Coronary artery (tissue), 2 donors: ENCODE measurements around the gene HLA-E.
"Not testable (repeated sequence)": the region's sequence is repeated elsewhere in the genome, so short reads cannot be mapped to it uniquely, and the experiment has no call there.

ENCODE experiments used
- DNase-seq: peaks from one replicate; pipeline ENCODE4 v3.0.0-alpha.2; 2017; ENCODE audit warnings: low spot score
- H3K27ac ChIP-seq, 2 donors: fragments of 200-600 bp; sonication (generic); one replicate each; pipeline ENCODE4 v1.5.1; 2016 to 2019
- H3K4me3 ChIP-seq: fragments of 200-600 bp; sonication (generic); 2 replicates; pipeline ENCODE4 v1.5.1; 2016; ENCODE audit warnings: mild to moderate bottlenecking, moderate library complexity
- CTCF ChIP-seq: fragments of 200-600 bp; sonication (generic); IDR thresholded peaks from one replicate; pipeline ENCODE4 v1.5.1; 2019; ENCODE audit warnings: antibody characterized with exemption

The HLA-E gene

DNA sequence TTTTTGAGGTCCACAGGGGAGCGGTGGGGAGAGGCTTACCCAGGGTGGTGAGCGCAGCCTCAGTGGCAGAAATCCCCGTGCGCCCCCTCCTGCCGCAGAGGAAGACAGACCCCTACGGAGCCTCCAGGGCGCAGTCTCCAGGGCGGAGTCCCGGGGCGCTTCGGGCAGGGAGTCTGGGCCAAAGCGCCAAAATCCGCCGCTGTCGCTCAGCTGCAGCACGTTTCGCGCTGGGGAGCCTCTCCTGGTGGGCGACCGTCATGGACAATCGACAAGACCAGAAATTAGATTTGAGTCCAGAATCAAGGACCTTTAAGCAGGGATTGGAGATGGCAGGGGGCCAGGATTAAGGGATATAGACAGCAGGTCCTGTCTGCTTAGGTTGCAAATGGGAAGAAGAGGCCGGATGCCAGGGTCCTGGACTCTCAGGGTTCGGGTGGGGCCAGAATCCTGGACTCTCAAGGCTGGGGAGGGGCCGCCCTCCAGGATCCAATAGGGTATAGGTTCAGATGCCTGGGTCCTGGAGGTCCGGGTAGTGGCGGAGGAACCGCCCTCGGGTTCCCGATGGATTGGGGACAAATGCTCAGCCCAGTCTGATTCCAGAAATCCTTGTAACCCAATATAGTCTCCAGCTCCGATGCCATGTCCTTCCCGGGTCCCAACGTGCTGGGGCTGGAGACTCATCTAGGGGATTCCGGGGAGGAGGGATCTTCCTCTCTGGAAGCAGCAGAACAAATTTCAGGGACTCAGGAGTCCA is 7.9 kb upstream of the HLA-E start:
- TF ChIP-seq CTCF = no peak
- H3K4me3 ChIP-seq = no peak overlapping the region
- no peak for DNase-seq
- H3K27ac ChIP-seq = no peak overlapping the region

DNA sequence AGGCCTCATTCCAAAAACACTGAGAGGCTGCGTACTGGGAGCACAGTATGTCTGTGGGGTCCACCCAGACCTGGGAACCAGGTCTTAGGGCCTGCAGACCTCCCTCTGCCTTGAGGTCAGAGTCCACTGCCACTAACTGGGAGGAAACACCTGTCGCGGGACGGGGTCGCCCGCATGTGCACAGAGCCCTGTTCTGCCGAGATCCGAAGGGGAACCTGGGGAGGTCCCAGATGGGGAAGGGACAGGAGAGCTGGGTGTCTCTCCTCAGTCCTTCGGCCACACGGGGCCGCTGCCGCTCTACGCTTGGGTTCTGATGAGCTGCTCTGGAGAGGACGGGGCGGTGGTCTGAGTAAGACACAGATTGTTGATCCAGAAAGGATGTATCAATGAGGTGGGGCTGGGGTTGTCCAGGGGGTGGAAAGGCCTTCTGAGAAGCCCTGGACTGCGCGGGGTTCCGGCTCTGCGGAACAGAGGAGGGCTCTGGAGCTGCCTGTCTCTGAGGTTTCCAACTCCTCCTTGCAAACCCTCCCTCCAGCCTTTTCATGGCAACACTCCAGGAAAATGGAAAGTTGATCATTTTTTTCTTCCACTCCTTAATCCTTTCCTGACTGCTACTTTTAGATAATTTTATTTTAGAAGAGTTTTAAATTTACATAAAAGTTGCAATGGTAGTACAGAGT is 7.2 kb upstream of the HLA-E start:
- not testable (repeated sequence) for H3K27ac ChIP-seq
- TF ChIP-seq CTCF = peak; percentile 69
- H3K4me3 ChIP-seq = peak overlapping the region; percentile 42
- peak; percentile 81 for DNase-seq

DNA sequence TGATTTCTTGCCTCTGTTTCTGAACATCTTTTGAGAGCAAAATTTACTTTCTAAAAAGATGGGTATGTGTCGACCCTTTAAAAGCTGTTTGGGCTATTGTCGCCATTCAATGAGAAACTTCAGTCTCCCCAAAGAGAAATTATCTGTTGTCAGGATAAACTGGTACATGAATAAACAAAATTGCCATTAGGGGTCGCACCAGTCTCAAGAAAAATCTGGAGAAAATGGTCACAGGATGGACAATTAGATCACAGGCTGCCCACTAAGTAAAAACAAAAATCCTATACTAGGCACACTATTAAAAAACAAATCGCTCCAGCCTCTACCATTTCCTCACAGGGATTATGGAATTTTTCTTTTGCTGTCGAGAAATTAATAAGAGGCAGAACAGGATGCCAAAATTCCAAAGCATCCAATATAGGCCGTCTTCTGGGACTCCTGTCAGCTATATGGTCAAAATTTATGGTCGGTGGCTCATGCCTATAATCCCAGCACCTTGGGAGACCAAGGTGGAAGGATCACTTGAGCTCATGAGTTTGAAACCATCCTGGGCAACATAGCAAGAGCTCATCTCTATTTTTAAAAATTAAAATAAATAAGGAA is 5.5 kb upstream of the HLA-E start:
- peak; percentile 32 for TF ChIP-seq CTCF
- no peak for DNase-seq
- no peak overlapping the region for H3K4me3 ChIP-seq
- H3K27ac ChIP-seq = no peak overlapping the region

GRCh38 chr6:30485236-30485635 is 4.1 kb upstream of the HLA-E start:
- Histone ChIP-seq H3K27ac (no peak overlapping the region), H3K4me3 (no peak overlapping the region)
- no peak for TF ChIP-seq CTCF
- DNase-seq = no peak

DNA sequence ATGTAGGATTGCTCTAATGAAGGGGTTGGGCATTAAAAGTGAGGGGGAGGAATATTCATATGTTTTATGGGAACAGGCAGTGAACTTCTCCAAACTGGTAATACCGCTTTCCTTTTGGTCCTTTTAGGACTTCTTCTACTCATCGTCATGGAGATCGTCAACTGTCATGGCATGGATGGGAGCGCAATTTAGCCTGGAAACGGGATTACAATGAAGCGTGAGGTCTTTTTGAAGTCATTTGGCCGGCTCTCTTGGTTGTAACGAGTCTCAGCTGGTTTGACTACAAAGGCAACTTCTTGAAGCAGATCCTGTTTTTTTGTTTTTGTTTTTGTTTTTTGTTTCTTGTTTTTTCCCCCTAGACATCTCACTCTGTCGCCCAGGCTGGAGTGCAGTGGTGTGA is 1.4 kb upstream of the HLA-E start:
- no peak for TF ChIP-seq CTCF
- H3K4me3 ChIP-seq = no peak overlapping the region
- DNase-seq = no peak
- H3K27ac ChIP-seq = no peak overlapping the region

- peak overlapping the region; percentile 97 for H3K4me3 ChIP-seq
- H3K27ac ChIP-seq = peak overlapping the region; percentile 93 to 99
- not testable (repeated sequence) for DNase-seq
Measured at GRCh38 chr6:30488697-30489080, 620 bp upstream of the HLA-E start.

GRCh38 chr6:30490026-30490876 is 942 bp downstream of the HLA-E start:
- DNase-seq = no peak
- TF ChIP-seq CTCF = no peak
- Histone ChIP-seq H3K4me3 (peak overlapping the region; percentile 97), H3K27ac (peak overlapping the region; percentile 93 to 99)

GRCh38 chr6:30491291-30491953 is 2.1 kb downstream of the HLA-E start:
- Histone ChIP-seq H3K27ac (peak overlapping the region in 1 of 2 donors; percentile 4), H3K4me3 (peak overlapping the region; percentile 97)
- DNase-seq = not testable (repeated sequence)
